Neuronal stem cell (in vitro differentiated cells): Measurements from ENCODE around the gene BRAT1.

Experiments used
- DNase-seq: peaks from one replicate; pipeline ENCODE4 v3.0.0-alpha.2; 2013; ENCODE audit warnings: low spot score
- H2AFZ ChIP-seq: one replicate; pipeline ENCODE4 v1.6.1; 2013; ENCODE audit warnings: mild to moderate bottlenecking, low read length, inconsistent platforms
- H2AK5ac ChIP-seq: 2 replicates; pipeline ENCODE4 v1.6.1; 2013; ENCODE audit warnings: low read depth, mild to moderate bottlenecking, inconsistent platforms, low read length, moderate library complexity, mixed read lengths
- H2BK120ac ChIP-seq: 2 replicates; pipeline ENCODE4 v1.6.1; 2013; ENCODE audit warnings: low read depth, mild to moderate bottlenecking, inconsistent platforms, low read length, moderate library complexity, mixed read lengths
- H2BK12ac ChIP-seq: one replicate; pipeline ENCODE4 v1.6.1; 2013; ENCODE audit warnings: low read length, inconsistent platforms
- H2BK15ac ChIP-seq: 2 replicates; pipeline ENCODE4 v1.6.1; 2013; ENCODE audit warnings: mild to moderate bottlenecking, low read length, inconsistent platforms, mixed read lengths
- H2BK5ac ChIP-seq: one replicate; pipeline ENCODE4 v1.6.1; 2013; ENCODE audit warnings: inconsistent platforms, mild to moderate bottlenecking, low read length, moderate library complexity
- H3K14ac ChIP-seq: one replicate; pipeline ENCODE4 v1.6.1; 2013; ENCODE audit warnings: low read length, inconsistent platforms
- H3K18ac ChIP-seq: 2 replicates; pipeline ENCODE4 v1.6.1; 2013; ENCODE audit warnings: low read length, inconsistent platforms
- H3K23ac ChIP-seq: 2 replicates; pipeline ENCODE4 v1.6.1; 2013; ENCODE audit warnings: low read depth, mild to moderate bottlenecking, mixed read lengths, low read length, inconsistent platforms; ENCODE audit not compliant: poor library complexity
- H3K27ac ChIP-seq: replicated peaks from 3 replicates; pipeline ENCODE4 v1.5.1; 2013; ENCODE audit warnings: low read length, inconsistent platforms
- H3K27me3 ChIP-seq, 3 experiments: 2 replicates each; pipeline ENCODE4 v1.6.1; 2013; ENCODE audit warnings: low read length in 3 of 3, mild to moderate bottlenecking in 2 of 3, inconsistent platforms in 1 of 3, low read depth in 1 of 3, mixed read lengths in 1 of 3, moderate library complexity in 1 of 3; ENCODE audit not compliant: control insufficient read depth in 3 of 3, insufficient read depth in 3 of 3
- H3K36me3 ChIP-seq, 2 donors: replicated peaks in 1 of 2; 2 replicates each; pipeline ENCODE4 v1.6.1; 2013; ENCODE audit warnings: low read length in 2 of 2; ENCODE audit not compliant: control insufficient read depth in 2 of 2, insufficient read depth in 2 of 2
- H3K4ac ChIP-seq: 2 replicates; pipeline ENCODE4 v1.6.1; 2013; ENCODE audit warnings: inconsistent platforms, mild to moderate bottlenecking, low read length, moderate library complexity
- H3K4me1 ChIP-seq, 2 donors: 1 replicate in 1 of 2; 2 replicates in 1 of 2; pipeline ENCODE4 v1.6.1; 2013; ENCODE audit warnings: low read length in 2 of 2, low read depth in 1 of 2; ENCODE audit not compliant: control insufficient read depth in 2 of 2, insufficient read depth in 1 of 2
- H3K4me2 ChIP-seq: one replicate; pipeline ENCODE4 v1.6.1; 2013; ENCODE audit warnings: mild to moderate bottlenecking, low read length, inconsistent platforms; ENCODE audit not compliant: insufficient read depth, poor library complexity, severe bottlenecking
- H3K4me3 ChIP-seq, 2 donors: 2 replicates each; pipeline ENCODE4 v1.5.1; 2013; ENCODE audit warnings: low read length in 2 of 2, mild to moderate bottlenecking in 2 of 2, inconsistent platforms in 1 of 2, moderate library complexity in 1 of 2
- H3K79me1 ChIP-seq: one replicate; pipeline ENCODE4 v1.6.1; 2013; ENCODE audit warnings: low read depth, mild to moderate bottlenecking, inconsistent platforms, low read length, moderate library complexity
- H3K9ac ChIP-seq: one replicate; pipeline ENCODE4 v1.6.1; 2013; ENCODE audit warnings: mild to moderate bottlenecking, low read depth, low read length, inconsistent platforms; ENCODE audit not compliant: poor library complexity
- H3K9me3 ChIP-seq, 2 donors: replicated peaks in 1 of 2; 2 replicates each; pipeline versions ENCODE3 to v1.6.1; 2013; ENCODE audit warnings: low read length in 2 of 2, mild to moderate bottlenecking in 2 of 2, inconsistent platforms in 1 of 2, low read depth in 1 of 2, mixed read lengths in 1 of 2, moderate library complexity in 1 of 2; ENCODE audit not compliant: control insufficient read depth in 2 of 2, insufficient read depth in 1 of 2
- H4K8ac ChIP-seq: one replicate; pipeline ENCODE4 v1.6.1; 2013; ENCODE audit warnings: low read depth, mild to moderate bottlenecking, inconsistent platforms, low read length, moderate library complexity
- H4K91ac ChIP-seq: one replicate; pipeline ENCODE4 v1.6.1; 2013; ENCODE audit warnings: low read length, low read depth, mild to moderate bottlenecking, inconsistent platforms; ENCODE audit not compliant: poor library complexity
- WGBS, 2 donors: extraction: QIAGEN DNeasy Blood & Tissue Kit; methylation state at CpG; one replicate each; pipeline ENCODE4 v1.1.7; 2013; ENCODE audit warnings: missing lambda C conversion rate in 2 of 2, mixed read lengths in 1 of 2; ENCODE audit not compliant: insufficient read length in 2 of 2, insufficient replicate concordance in 1 of 2; ENCODE audit errors: extremely low coverage in 2 of 2; 5-methylcytosine and 5-hydroxymethylcytosine counted together

The BRAT1 gene

GRCh38 chr7:2570021-2570420 lies 14.7 kb upstream of the BRAT1 start:
- H2BK5ac ChIP-seq, result no peak overlapping the region
- peaks cover 1% of the 10 kb centered on the region for H3K79me1 ChIP-seq
- peaks cover 3 to 29% of the 10 kb centered on the region in 2 donors for H3K36me3 ChIP-seq
- DNase-seq, result no peak
- H2BK15ac ChIP-seq, result no peak overlapping the region
- peak overlapping the region; percentile 39 for H3K14ac ChIP-seq
- no peak overlapping the region for H3K4ac ChIP-seq
- no peak overlapping the region for H3K4me3 ChIP-seq
- no peaks in the 10 kb centered on the region for H3K27me3 ChIP-seq
- no peak overlapping the region for H3K27ac ChIP-seq
- no peak overlapping the region for H2BK12ac ChIP-seq
- no peak overlapping the region for H4K8ac ChIP-seq
- no peak overlapping the region for H3K23ac ChIP-seq
- H2AK5ac ChIP-seq, result no peak overlapping the region
- no peak overlapping the region for H4K91ac ChIP-seq
- H3K18ac ChIP-seq, result peak overlapping the region; percentile 5
- H2BK120ac ChIP-seq, result no peak overlapping the region
- no peak overlapping the region for H2AFZ ChIP-seq
- H3K9ac ChIP-seq, result no peak overlapping the region
- no peak overlapping the region for H3K4me2 ChIP-seq
- no peaks in the 10 kb centered on the region for H3K9me3 ChIP-seq
- peaks cover 23 to 27% of the 10 kb centered on the region in 2 donors for H3K4me1 ChIP-seq
- no CpG with 5 or more reads among the region's 16 CpGs for WGBS, 2 donors

- Histone ChIP-seq H3K9ac (no peak overlapping the region), H3K27me3 (no peaks in the 10 kb centered on the region), H4K91ac (no peak overlapping the region), H2BK12ac (no peak overlapping the region), H3K79me1 (peaks cover 1% of the 10 kb centered on the region), H2AK5ac (no peak overlapping the region), H4K8ac (no peak overlapping the region), H3K23ac (no peak overlapping the region), H3K36me3 (peaks cover 3 to 29% of the 10 kb centered on the region in 2 donors), H3K4me1 (peaks cover 24 to 25% of the 10 kb centered on the region in 2 donors), H3K9me3 (no peaks in the 10 kb centered on the region), H3K14ac (no peak overlapping the region), H3K4me3 (no peak overlapping the region), H3K27ac (no peak overlapping the region), H2BK15ac (no peak overlapping the region), H3K18ac (no peak overlapping the region), H2AFZ (no peak overlapping the region), H3K4me2 (no peak overlapping the region), H2BK120ac (no peak overlapping the region), H3K4ac (no peak overlapping the region), H2BK5ac (no peak overlapping the region)
- no peak for DNase-seq
- no CpG with 5 or more reads among the region's 14 CpGs for WGBS, 2 donors
Observed at GRCh38 chr7:2569421-2569820, 14.1 kb upstream of the BRAT1 start.

- H3K36me3 ChIP-seq, result peaks cover 2 to 22% of the 10 kb centered on the region in 2 donors
- H3K4me1 ChIP-seq, result peaks cover 22 to 25% of the 10 kb centered on the region in 2 donors
- peak overlapping the region; percentile 28 for H4K91ac ChIP-seq
- no peaks in the 10 kb centered on the region for H3K9me3 ChIP-seq
- no peak overlapping the region for H3K9ac ChIP-seq
- no CpG with 5 or more reads among the region's 24 CpGs for WGBS, 2 donors
- H3K27me3 ChIP-seq, result no peaks in the 10 kb centered on the region
- no peak for DNase-seq
- no peak overlapping the region for H4K8ac ChIP-seq
- H3K18ac ChIP-seq, result peak overlapping the region; percentile 79
- peak overlapping the region; percentile 7 for H2BK120ac ChIP-seq
- no peak overlapping the region for H2AFZ ChIP-seq
- peaks cover 1% of the 10 kb centered on the region for H3K79me1 ChIP-seq
- peak overlapping the region; percentile 3 for H3K27ac ChIP-seq
- H3K14ac ChIP-seq, result no peak overlapping the region
- no peak overlapping the region for H2BK12ac ChIP-seq
- H3K4me2 ChIP-seq, result no peak overlapping the region
- peak overlapping the region; percentile 79 for H2BK15ac ChIP-seq
- H3K4ac ChIP-seq, result no peak overlapping the region
- no peak overlapping the region for H3K4me3 ChIP-seq
- H3K23ac ChIP-seq, result peak overlapping the region; percentile 70
- H2AK5ac ChIP-seq, result peak overlapping the region; percentile 20
- H2BK5ac ChIP-seq, result no peak overlapping the region
Observed at GRCh38 chr7:2568521-2569223, 13.3 kb upstream of the BRAT1 start.

GRCh38 chr7:2567679-2568278 lies 12.5 kb upstream of the BRAT1 start:
- no peak overlapping the region for H3K4me2 ChIP-seq
- H3K9me3 ChIP-seq, result no peaks in the 10 kb centered on the region
- no peak overlapping the region for H3K4ac ChIP-seq
- H2BK120ac ChIP-seq, result no peak overlapping the region
- H2AFZ ChIP-seq, result peak overlapping the region; percentile 4
- no peak overlapping the region for H4K8ac ChIP-seq
- H2AK5ac ChIP-seq, result peak overlapping the region; percentile 72
- peak overlapping the region; percentile 55 for H3K9ac ChIP-seq
- peak overlapping the region; percentile 57 for H3K18ac ChIP-seq
- peaks cover 22 to 25% of the 10 kb centered on the region in 2 donors for H3K4me1 ChIP-seq
- no CpG with 5 or more reads among the region's 16 CpGs for WGBS, 2 donors
- DNase-seq, result no peak
- peak overlapping the region; percentile 40 for H3K23ac ChIP-seq
- no peaks in the 10 kb centered on the region for H3K27me3 ChIP-seq
- no peak overlapping the region for H2BK12ac ChIP-seq
- no peak overlapping the region for H3K4me3 ChIP-seq
- H3K14ac ChIP-seq, result no peak overlapping the region
- peaks cover 0 to 15% of the 10 kb centered on the region in 2 donors for H3K36me3 ChIP-seq
- peak overlapping the region; percentile 79 for H2BK15ac ChIP-seq
- H3K79me1 ChIP-seq, result peaks cover 1% of the 10 kb centered on the region
- H4K91ac ChIP-seq, result no peak overlapping the region
- H2BK5ac ChIP-seq, result no peak overlapping the region
- H3K27ac ChIP-seq, result peak overlapping the region; percentile 6
